GM23338 (cell line): ENCODE data around the gene ITGAL. TPM values are rescaled to one million over a fixed set of nuclear protein-coding genes. Genes with fewer than 3 reads are reported as not detected.
"Not testable (repeated sequence)": the region's sequence is repeated elsewhere in the genome, so short reads cannot be mapped to it uniquely, and the experiment has no call there.

Experiments
- ATAC-seq: fragments of 200-7000 bp; cut with Tn5 transposase; 3 replicates; pipeline ENCODE4 v1.9.1; 2020
- DNase-seq: peaks from one replicate; pipeline ENCODE4 v3.0.0-alpha.2; 2015; ENCODE audit warnings: low spot score
- H2AFZ ChIP-seq: fragments of 200-600 bp; sonication (generic); 2 replicates; pipeline ENCODE4 v1.8.0; 2016; ENCODE audit warnings: antibody characterized with exemption, mild to moderate bottlenecking, moderate library complexity
- H3F3A ChIP-seq: fragments of 200-600 bp; sonication (generic); replicated peaks from 2 replicates; pipeline ENCODE4 v1.8.0; 2017; ENCODE audit warnings: antibody characterized with exemption, mixed run types, low read depth
- H3K27ac ChIP-seq: fragments of 200-600 bp; sonication (generic); 2 replicates; pipeline ENCODE4 v1.6.1; 2016; ENCODE audit warnings: low read depth
- H3K27me3 ChIP-seq: fragments of 200-600 bp; sonication (generic); 2 replicates; pipeline ENCODE4 v1.8.0; 2016; ENCODE audit warnings: mild to moderate bottlenecking, mixed run types, moderate library complexity; ENCODE audit not compliant: insufficient read depth
- H3K36me3 ChIP-seq: fragments of 200-600 bp; sonication (generic); 2 replicates; pipeline ENCODE4 v1.8.0; 2016; ENCODE audit warnings: mild to moderate bottlenecking; ENCODE audit not compliant: insufficient read depth
- H3K4me1 ChIP-seq: fragments of 200-600 bp; sonication (generic); 2 replicates; pipeline ENCODE4 v1.8.0; 2016; ENCODE audit warnings: mild to moderate bottlenecking, moderate library complexity; ENCODE audit not compliant: insufficient read depth
- H3K4me2 ChIP-seq: fragments of 200-600 bp; sonication (generic); 2 replicates; pipeline ENCODE4 v1.7.1; 2017; ENCODE audit warnings: mixed run types
- H3K4me3 ChIP-seq: fragments of 200-600 bp; sonication (generic); 2 replicates; pipeline ENCODE4 v1.6.1; 2016; ENCODE audit warnings: mixed run types
- H3K79me2 ChIP-seq: fragments of 200-600 bp; sonication (generic); replicated peaks from 2 replicates; pipeline ENCODE4 v1.8.0; 2017; ENCODE audit warnings: mild to moderate bottlenecking; ENCODE audit not compliant: insufficient read depth
- H3K9me2 ChIP-seq: fragments of 200-600 bp; sonication (generic); 2 replicates; pipeline ENCODE4 v1.8.0; 2017; ENCODE audit not compliant: insufficient read depth
- H4K20me1 ChIP-seq: fragments of 200-600 bp; sonication (generic); replicated peaks from 2 replicates; pipeline ENCODE4 v1.8.0; 2017; ENCODE audit warnings: mild to moderate bottlenecking; ENCODE audit not compliant: insufficient read depth
- H3K27ac Mint-ChIP-seq: 2 replicates; pipeline ENCODE4 v1.8.0; 2020; ENCODE audit warnings: inconsistent platforms, mild to moderate bottlenecking, moderate library complexity, mixed read lengths
- H3K27me3 Mint-ChIP-seq: 3 replicates; pipeline ENCODE4 v1.8.0; 2022; ENCODE audit warnings: low read depth, mild to moderate bottlenecking, moderate library complexity, mixed read lengths, inconsistent platforms; ENCODE audit not compliant: insufficient read depth, poor library complexity
- H3K36me3 Mint-ChIP-seq: 3 replicates; pipeline ENCODE4 v1.8.0; 2021; ENCODE audit warnings: low read depth, mild to moderate bottlenecking, inconsistent platforms, moderate library complexity, mixed read lengths
- H3K4me1 Mint-ChIP-seq: 3 replicates; pipeline ENCODE4 v1.8.0; 2020; ENCODE audit warnings: mild to moderate bottlenecking, inconsistent platforms, mixed read lengths
- H3K4me3 Mint-ChIP-seq: 3 replicates; pipeline ENCODE4 v1.8.0; 2021; ENCODE audit warnings: moderate library complexity, mild to moderate bottlenecking, inconsistent platforms, mixed read lengths
- H3K9me3 Mint-ChIP-seq: 3 replicates; pipeline ENCODE4 v1.8.0; 2020; ENCODE audit warnings: moderate library complexity, mild to moderate bottlenecking, inconsistent platforms, mixed read lengths
- JUNB ChIP-seq: IDR thresholded peaks from one replicate; pipeline ENCODE4 v1.6.1; 2016; ENCODE audit warnings: antibody characterized with exemption; ENCODE audit not compliant: unreplicated experiment
- POLR2AphosphoS5 ChIP-seq: IDR thresholded peaks from 2 replicates; pipeline ENCODE4 v1.6.1; 2016; ENCODE audit warnings: antibody characterized with exemption, low read depth
- REST ChIP-seq: IDR thresholded peaks from one replicate; pipeline ENCODE4 v1.6.1; 2018; ENCODE audit warnings: antibody characterized with exemption; ENCODE audit not compliant: unreplicated experiment
- polyA plus RNA-seq: library from polyadenylated mRNA; unstranded; fragments of >200 nt; fragmentation: Nextera tagmentation; extraction: Ambion mirVana; gene quantifications from 2 replicates; pipeline ENCODE4 v1.2.1, GENCODE V29; 2016
- total RNA-seq: library from RNA; depleted of rRNA; stranded (reverse); fragments of >200 nt; shearing (Covaris generic); gene quantifications from 2 replicates; pipeline ENCODE4 v1.2.3, GENCODE V29; 2014
- TF ChIP-seq, protein P1 (sequence below), 2 experiments: fragments of 200-600 bp in 1 of 2; sonication (generic) in 1 of 2; conservative IDR thresholded peaks; 2 replicates each; pipeline versions ENCODE4 v1.5.1 to v1.6.1; 2016 to 2017; ENCODE audit warnings: antibody characterized with exemption in 2 of 2, low read depth in 2 of 2, mild to moderate bottlenecking in 2 of 2, moderate library complexity in 1 of 2

ITGAL gene
- total and polyA plus RNA-seq, 2 experiments from 2014 or later = 0.05 to 0.07 TPM

DNA sequence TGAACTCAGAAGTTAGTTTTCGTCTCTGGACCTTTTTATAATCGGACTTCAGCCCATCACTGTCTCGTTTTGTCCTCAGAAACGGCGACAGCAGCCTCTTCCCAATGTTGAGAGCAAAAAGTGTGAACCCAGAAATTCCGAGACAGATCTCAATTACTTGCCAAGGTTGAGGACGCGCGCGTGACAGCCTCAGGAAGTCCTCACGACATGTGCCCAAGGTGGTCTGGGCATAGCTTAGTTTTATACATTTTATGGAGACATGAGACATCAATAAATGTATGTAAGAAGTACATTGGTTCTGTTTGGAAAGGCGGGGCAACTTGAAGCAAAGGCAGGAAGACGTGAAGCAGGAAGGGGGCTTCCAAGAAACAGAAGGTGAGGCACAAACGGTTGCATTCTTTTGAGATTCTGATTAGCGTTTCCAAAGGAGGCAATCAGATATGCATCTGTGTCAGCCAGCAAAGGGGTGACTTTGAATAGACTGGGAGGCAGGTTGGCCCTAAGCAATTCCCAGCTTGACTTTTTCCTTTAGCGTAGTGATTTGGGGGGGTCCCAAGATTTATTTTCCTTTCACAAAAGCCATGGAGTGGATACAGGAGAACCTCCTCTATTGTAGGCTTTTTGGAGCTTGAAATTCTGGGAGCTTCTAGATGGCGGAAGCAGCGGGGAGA, 62.7 kb downstream of the ITGAL start:
- no peaks in the 10 kb centered on the region for H3K27me3 ChIP-seq
- no peak for TF ChIP-seq REST
- TF ChIP-seq POLR2AphosphoS5 = peak; percentile 63
- ATAC-seq (peak; percentile 30), DNase-seq (peak; percentile 76)
- H3K9me2 ChIP-seq = no peaks in the 10 kb centered on the region
- H3K9me3 Mint-ChIP-seq = no peaks in the 10 kb centered on the region
- H3K79me2 ChIP-seq = peaks cover 6% of the 10 kb centered on the region; the same call in 1 of the 2 replicates
- H3K27ac ChIP-seq = peak overlapping the region; percentile 100
- peaks cover 23% of the 10 kb centered on the region for H3K4me1 Mint-ChIP-seq
- H3K4me1 ChIP-seq = peaks cover 16% of the 10 kb centered on the region
- H3K27ac Mint-ChIP-seq = peak overlapping the region; percentile 96
- H3K27me3 Mint-ChIP-seq = peaks cover 16% of the 10 kb centered on the region
- no peaks in the 10 kb centered on the region for H3K36me3 ChIP-seq
- H4K20me1 ChIP-seq = no peaks in the 10 kb centered on the region
- H2AFZ ChIP-seq = peak overlapping the region; percentile 69; the same call in 1 of the 2 replicates
- peaks cover 24% of the 10 kb centered on the region for H3F3A ChIP-seq
- H3K36me3 Mint-ChIP-seq = peaks cover 29% of the 10 kb centered on the region
- peak overlapping the region; percentile 82 for H3K4me2 ChIP-seq
- peak overlapping the region; percentile 82 for H3K4me3 Mint-ChIP-seq
- peak overlapping the region; percentile 67 for H3K4me3 ChIP-seq

DNA sequence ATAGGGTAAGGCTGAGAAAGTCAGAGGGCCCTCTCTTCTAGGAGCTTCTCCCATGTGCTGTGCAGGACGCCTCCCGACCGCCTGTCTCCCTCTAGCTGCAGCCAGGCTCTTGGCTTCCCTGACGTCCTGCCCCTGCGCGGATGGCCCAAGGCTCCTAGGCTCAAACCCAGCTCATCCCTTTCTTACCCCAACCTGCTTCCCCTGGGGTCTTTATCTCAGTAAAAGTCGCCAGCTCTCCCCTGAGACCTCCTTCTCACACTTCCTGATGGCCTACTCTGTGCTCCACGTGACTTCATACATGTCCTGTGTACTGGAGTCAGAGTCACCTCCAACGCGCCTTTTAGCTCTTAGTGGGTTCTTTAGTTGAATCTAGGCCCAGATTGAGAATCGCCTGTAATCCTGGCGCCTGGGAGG, 63.2 kb downstream of the ITGAL start:
- H3K36me3 Mint-ChIP-seq = peaks cover 26% of the 10 kb centered on the region
- no peaks in the 10 kb centered on the region for H3K9me2 ChIP-seq
- peak overlapping the region; percentile 100 for H3K27ac ChIP-seq
- no peak overlapping the region for H2AFZ ChIP-seq
- H3K36me3 ChIP-seq = no peaks in the 10 kb centered on the region
- no peaks in the 10 kb centered on the region for H3K27me3 ChIP-seq
- peaks cover 13% of the 10 kb centered on the region for H3K27me3 Mint-ChIP-seq
- H3K4me1 ChIP-seq = peaks cover 16% of the 10 kb centered on the region
- H3K9me3 Mint-ChIP-seq = no peaks in the 10 kb centered on the region
- ATAC-seq (peak; percentile 73), DNase-seq (peak; percentile 87)
- H3K4me2 ChIP-seq = peak overlapping the region; percentile 82
- H3K27ac Mint-ChIP-seq = peak overlapping the region; percentile 96
- H4K20me1 ChIP-seq = no peaks in the 10 kb centered on the region
- H3K4me3 Mint-ChIP-seq = peak overlapping the region; percentile 82
- peaks cover 24% of the 10 kb centered on the region for H3F3A ChIP-seq
- peaks cover 6% of the 10 kb centered on the region; the same call in 1 of the 2 replicates for H3K79me2 ChIP-seq
- peaks cover 23% of the 10 kb centered on the region for H3K4me1 Mint-ChIP-seq
- peak overlapping the region; percentile 67 for H3K4me3 ChIP-seq
- TF ChIP-seq JUNB = no peak
- TF ChIP-seq, protein P1, sequence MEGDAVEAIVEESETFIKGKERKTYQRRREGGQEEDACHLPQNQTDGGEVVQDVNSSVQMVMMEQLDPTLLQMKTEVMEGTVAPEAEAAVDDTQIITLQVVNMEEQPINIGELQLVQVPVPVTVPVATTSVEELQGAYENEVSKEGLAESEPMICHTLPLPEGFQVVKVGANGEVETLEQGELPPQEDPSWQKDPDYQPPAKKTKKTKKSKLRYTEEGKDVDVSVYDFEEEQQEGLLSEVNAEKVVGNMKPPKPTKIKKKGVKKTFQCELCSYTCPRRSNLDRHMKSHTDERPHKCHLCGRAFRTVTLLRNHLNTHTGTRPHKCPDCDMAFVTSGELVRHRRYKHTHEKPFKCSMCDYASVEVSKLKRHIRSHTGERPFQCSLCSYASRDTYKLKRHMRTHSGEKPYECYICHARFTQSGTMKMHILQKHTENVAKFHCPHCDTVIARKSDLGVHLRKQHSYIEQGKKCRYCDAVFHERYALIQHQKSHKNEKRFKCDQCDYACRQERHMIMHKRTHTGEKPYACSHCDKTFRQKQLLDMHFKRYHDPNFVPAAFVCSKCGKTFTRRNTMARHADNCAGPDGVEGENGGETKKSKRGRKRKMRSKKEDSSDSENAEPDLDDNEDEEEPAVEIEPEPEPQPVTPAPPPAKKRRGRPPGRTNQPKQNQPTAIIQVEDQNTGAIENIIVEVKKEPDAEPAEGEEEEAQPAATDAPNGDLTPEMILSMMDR (conservative IDR thresholded peaks at IDR 0.05; ENCODE audit: low read depth in 2 of 2) = peak; percentile 43 to 60

GRCh38 chr16:30536391-30537024, 64.0 kb downstream of the ITGAL start:
- H3K9me2 ChIP-seq, H2AFZ ChIP-seq, DNase-seq, H3K36me3 ChIP-seq, H3K9me3 Mint-ChIP-seq, H3K79me2 ChIP-seq, ATAC-seq, H4K20me1 ChIP-seq, H3K27me3 ChIP-seq: not testable (repeated sequence)
- H3K36me3 Mint-ChIP-seq = peaks cover 19% of the 10 kb centered on the region
- peaks cover 12% of the 10 kb centered on the region for H3K27me3 Mint-ChIP-seq
- peak overlapping the region; percentile 100 for H3K27ac ChIP-seq
- H3K4me1 ChIP-seq = peaks cover 22% of the 10 kb centered on the region
- peak overlapping the region; percentile 67 for H3K4me3 ChIP-seq
- peaks cover 23% of the 10 kb centered on the region for H3K4me1 Mint-ChIP-seq
- peak overlapping the region; percentile 82 for H3K4me2 ChIP-seq
- H3K27ac Mint-ChIP-seq = peak overlapping the region; percentile 86
- H3K4me3 Mint-ChIP-seq = peak overlapping the region; percentile 82
- H3F3A ChIP-seq = peaks cover 24% of the 10 kb centered on the region
